Measurements from ENCODE around the gene TRPT1. TPM values are rescaled to one million over a fixed set of nuclear protein-coding genes. Genes with fewer than 3 reads are reported as not detected.

The TRPT1 gene
- total RNA-seq, 1 donor from 2014 or later, result 29.4 TPM

DNA sequence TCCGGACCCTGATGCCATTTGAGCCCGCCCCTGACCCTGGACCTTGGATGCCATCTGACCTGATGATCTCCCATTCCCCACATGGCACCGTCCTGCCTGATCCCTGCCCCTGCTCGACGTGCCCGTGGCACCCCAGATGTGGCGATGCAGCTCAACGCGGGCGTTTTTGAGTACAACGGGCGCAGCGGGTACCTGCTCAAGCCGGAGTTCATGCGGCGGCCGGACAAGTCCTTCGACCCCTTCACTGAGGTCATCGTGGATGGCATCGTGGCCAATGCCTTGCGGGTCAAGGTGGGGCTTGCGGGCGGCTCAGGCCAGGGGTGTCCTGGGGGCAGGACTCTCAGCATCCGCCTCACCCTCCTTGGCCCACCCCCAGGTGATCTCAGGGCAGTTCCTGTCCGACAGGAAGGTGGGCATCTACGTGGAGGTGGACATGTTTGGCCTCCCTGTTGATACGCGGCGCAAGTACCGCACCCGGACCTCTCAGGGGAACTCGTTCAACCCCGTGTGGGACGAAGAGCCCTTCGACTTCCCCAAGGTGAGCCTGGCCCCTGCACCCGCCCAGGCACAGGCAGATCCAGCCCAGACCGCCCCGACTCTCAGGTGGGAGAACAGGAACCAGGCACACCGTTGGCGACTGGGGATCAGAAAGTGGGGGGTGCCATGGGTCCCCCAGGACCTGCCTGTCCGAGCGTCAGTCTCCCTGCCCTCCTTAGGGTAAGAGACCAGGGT is 36.5 kb upstream of the TRPT1 start:
- H3K4me1 Mint-ChIP-seq (ENCODE audit: low read depth, unreplicated experiment), result peaks cover 11% of the 10 kb centered on the region
- Histone ChIP-seq H3K36me3 (ENCODE audit: insufficient read depth, low read length) (peaks cover 21% of the 10 kb centered on the region), H3K9me3 (ENCODE audit: insufficient read depth, low read depth, low read length) (no peaks in the 10 kb centered on the region), H4K20me1 (ENCODE audit: insufficient read depth, low read length) (peaks cover 34% of the 10 kb centered on the region), H3K79me2 (ENCODE audit: insufficient read depth, low read length) (no peaks in the 10 kb centered on the region), H2AFZ (ENCODE audit: low read depth, low read length) (no peak overlapping the region), H3K27me3 (ENCODE audit: insufficient read depth, low read length) (no peaks in the 10 kb centered on the region), H3K4me3 (ENCODE audit: insufficient read depth, low read depth, low read length) (no peak overlapping the region), H3K4me2 (ENCODE audit: low read length) (peak overlapping the region; percentile 36), H3K27ac (ENCODE audit: low read depth, low read length) (peak overlapping the region; percentile 34), H3K9ac (ENCODE audit: low read length) (peak overlapping the region; percentile 47), H3K4me1 (ENCODE audit: insufficient read depth, low read length) (peaks cover 19% of the 10 kb centered on the region)
- H3K27ac Mint-ChIP-seq (ENCODE audit: unreplicated experiment), result peak overlapping the region; percentile 91
- no peak overlapping the region for H3K4me3 Mint-ChIP-seq (ENCODE audit: unreplicated experiment)
- FAIRE-seq, result no peak
- no peaks in the 10 kb centered on the region for H3K27me3 Mint-ChIP-seq (ENCODE audit: low read depth, unreplicated experiment)
- peaks cover 2% of the 10 kb centered on the region for H3K9me3 Mint-ChIP-seq (ENCODE audit: unreplicated experiment)
- no peak for TF ChIP-seq EZH2 (IDR thresholded peaks at IDR 0.05; ENCODE audit: insufficient read depth, low read length)
- TF ChIP-seq, protein P1, sequence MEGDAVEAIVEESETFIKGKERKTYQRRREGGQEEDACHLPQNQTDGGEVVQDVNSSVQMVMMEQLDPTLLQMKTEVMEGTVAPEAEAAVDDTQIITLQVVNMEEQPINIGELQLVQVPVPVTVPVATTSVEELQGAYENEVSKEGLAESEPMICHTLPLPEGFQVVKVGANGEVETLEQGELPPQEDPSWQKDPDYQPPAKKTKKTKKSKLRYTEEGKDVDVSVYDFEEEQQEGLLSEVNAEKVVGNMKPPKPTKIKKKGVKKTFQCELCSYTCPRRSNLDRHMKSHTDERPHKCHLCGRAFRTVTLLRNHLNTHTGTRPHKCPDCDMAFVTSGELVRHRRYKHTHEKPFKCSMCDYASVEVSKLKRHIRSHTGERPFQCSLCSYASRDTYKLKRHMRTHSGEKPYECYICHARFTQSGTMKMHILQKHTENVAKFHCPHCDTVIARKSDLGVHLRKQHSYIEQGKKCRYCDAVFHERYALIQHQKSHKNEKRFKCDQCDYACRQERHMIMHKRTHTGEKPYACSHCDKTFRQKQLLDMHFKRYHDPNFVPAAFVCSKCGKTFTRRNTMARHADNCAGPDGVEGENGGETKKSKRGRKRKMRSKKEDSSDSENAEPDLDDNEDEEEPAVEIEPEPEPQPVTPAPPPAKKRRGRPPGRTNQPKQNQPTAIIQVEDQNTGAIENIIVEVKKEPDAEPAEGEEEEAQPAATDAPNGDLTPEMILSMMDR (IDR thresholded peaks at IDR 0.05; ENCODE audit: insufficient read depth, low read depth, low read length), result no peak
- peaks cover 28% of the 10 kb centered on the region for H3K36me3 Mint-ChIP-seq (ENCODE audit: low read depth, unreplicated experiment)
- no peak for DNase-seq (ENCODE audit: low read depth)

DNA sequence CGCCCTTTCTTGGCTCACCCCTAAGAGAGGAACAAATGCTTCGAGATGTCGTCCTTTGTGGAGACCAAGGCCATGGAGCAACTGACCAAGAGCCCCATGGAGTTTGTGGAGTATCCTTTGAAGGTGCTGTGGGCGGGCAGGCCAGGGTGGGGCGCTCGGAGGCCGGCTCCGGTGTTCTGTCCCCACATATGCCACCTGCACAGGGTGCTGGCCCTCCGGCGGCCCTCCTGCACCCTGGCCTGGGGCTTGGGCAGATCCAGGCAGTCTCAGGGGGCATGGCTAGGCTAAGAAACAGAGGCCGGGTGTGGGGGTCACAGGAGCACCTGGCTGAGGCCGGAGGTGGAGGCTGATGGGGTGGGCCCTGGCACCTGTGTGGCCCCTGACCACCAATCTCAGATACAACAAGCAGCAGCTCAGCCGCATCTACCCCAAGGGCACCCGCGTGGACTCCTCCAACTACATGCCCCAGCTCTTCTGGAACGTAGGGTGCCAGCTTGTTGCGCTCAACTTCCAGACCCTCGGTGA is 35.6 kb upstream of the TRPT1 start:
- Histone ChIP-seq H3K9ac (ENCODE audit: low read length) (no peak overlapping the region), H3K9me3 (ENCODE audit: insufficient read depth, low read depth, low read length) (no peaks in the 10 kb centered on the region), H3K27ac (ENCODE audit: low read depth, low read length) (no peak overlapping the region), H3K4me2 (ENCODE audit: low read length) (no peak overlapping the region), H3K27me3 (ENCODE audit: insufficient read depth, low read length) (no peaks in the 10 kb centered on the region), H3K79me2 (ENCODE audit: insufficient read depth, low read length) (no peaks in the 10 kb centered on the region), H2AFZ (ENCODE audit: low read depth, low read length) (no peak overlapping the region), H3K4me1 (ENCODE audit: insufficient read depth, low read length) (peaks cover 19% of the 10 kb centered on the region), H3K36me3 (ENCODE audit: insufficient read depth, low read length) (peaks cover 23% of the 10 kb centered on the region), H4K20me1 (ENCODE audit: insufficient read depth, low read length) (peaks cover 34% of the 10 kb centered on the region), H3K4me3 (ENCODE audit: insufficient read depth, low read depth, low read length) (no peak overlapping the region)
- H3K27ac Mint-ChIP-seq (ENCODE audit: unreplicated experiment), result no peak overlapping the region
- no peaks in the 10 kb centered on the region for H3K27me3 Mint-ChIP-seq (ENCODE audit: low read depth, unreplicated experiment)
- H3K36me3 Mint-ChIP-seq (ENCODE audit: low read depth, unreplicated experiment), result peaks cover 28% of the 10 kb centered on the region
- H3K4me3 Mint-ChIP-seq (ENCODE audit: unreplicated experiment), result no peak overlapping the region
- H3K4me1 Mint-ChIP-seq (ENCODE audit: low read depth, unreplicated experiment), result peaks cover 11% of the 10 kb centered on the region
- H3K9me3 Mint-ChIP-seq (ENCODE audit: unreplicated experiment), result peaks cover 2% of the 10 kb centered on the region
- DNase-seq (ENCODE audit: low read depth), result no peak
- FAIRE-seq, result no peak
- TF ChIP-seq, protein P1 (IDR thresholded peaks at IDR 0.05; ENCODE audit: insufficient read depth, low read depth, low read length), result no peak
- no peak for TF ChIP-seq EZH2 (IDR thresholded peaks at IDR 0.05; ENCODE audit: insufficient read depth, low read length)
